HCT116 (cell line): ENCODE results near the gene SMNDC1. TPM values are rescaled to one million over a fixed set of nuclear protein-coding genes. Genes with fewer than 3 reads are reported as not detected.

Experiments used
- ATAC-seq: fragments of 200-7000 bp; cut with Tn5 transposase; 2 replicates; pipeline ENCODE4 v1.9.1; 2020; ENCODE audit warnings: mild to moderate bottlenecking, moderate library complexity
- BruUV-seq: library from RNA; stranded (reverse); fragments of 400-500 nt; replicated peaks from 2 replicates; lab custom pipeline; 2021; lab: Mats Ljungman, UMichigan
- CTCF ChIA-PET: fragments of 300-600 bp; sonication (Branson Sonifier 250); formaldehyde crosslinking; loops from one replicate; lab custom pipeline; 2021; ENCODE audit warnings: antibody characterized with exemption; lab: Charles Lee
- POLR2A ChIA-PET: fragments of 300-600, 350-600 bp; sonication (Branson Sonifier 250); formaldehyde crosslinking; loops from one replicate; lab custom pipeline; 2021; ENCODE audit warnings: antibody characterized with exemption; lab: Charles Lee
- RAD21 ChIA-PET, 2 experiments: fragments of 300-600 bp; sonication (Branson Sonifier 250); formaldehyde crosslinking; loops; one replicate each; lab custom pipeline; 2023; ENCODE audit warnings: low total read pairs in 2 of 2; ENCODE audit not compliant: uncharacterized antibody in 2 of 2, unreplicated experiment in 2 of 2, low non-redundant PET in 1 of 2; lab: Charles Lee
- DNase-seq: peaks from one replicate; pipeline ENCODE4 v3.0.0-alpha.2; 2010; ENCODE audit warnings: low read depth, low spot score
- H2AFZ ChIP-seq: fragments of 200-600 bp; shearing (Covaris generic), sonication (generic); 2 replicates; pipeline ENCODE4 v1.6.1; 2017; ENCODE audit warnings: low read depth, mixed run types, mixed read lengths, antibody characterized with exemption, low read length; ENCODE audit not compliant: poor library complexity, severe bottlenecking
- H3K27ac ChIP-seq: 2 replicates; pipeline ENCODE4 v1.5.1; 2012; ENCODE audit warnings: low read depth, low read length
- H3K27me3 ChIP-seq: fragments of 200-600 bp; sonication (generic); 2 replicates; pipeline ENCODE4 v1.6.1; 2016; ENCODE audit warnings: mixed run types, low read length, mixed read lengths; ENCODE audit not compliant: insufficient read depth
- H3K36me3 ChIP-seq, 2 experiments: fragments of 200-500 bp in 1 of 2; fragments of 200-600 bp in 1 of 2; sonication (Bioruptor generic) in 1 of 2; sonication (generic) in 1 of 2; 2 replicates each; pipeline versions ENCODE4 v1.5.1 to v1.6.1; 2014 to 2016; ENCODE audit warnings: low read length in 2 of 2, inconsistent platforms in 1 of 2, mixed read lengths in 1 of 2, mixed run types in 1 of 2; ENCODE audit not compliant: insufficient read depth in 2 of 2, control insufficient read depth in 1 of 2
- H3K4me1 ChIP-seq, 2 experiments: fragments of 200-600 bp in 1 of 2; sonication (generic) in 1 of 2; 2 replicates each; pipeline versions ENCODE4 v1.5.1 to v1.6.1; 2012 to 2017; ENCODE audit warnings: low read length in 2 of 2, inconsistent platforms in 1 of 2, mild to moderate bottlenecking in 1 of 2, mixed read lengths in 1 of 2, mixed run types in 1 of 2, moderate library complexity in 1 of 2; ENCODE audit not compliant: insufficient read depth in 2 of 2, control insufficient read depth in 1 of 2
- H3K4me2 ChIP-seq: fragments of 200-600 bp; sonication (generic); 2 replicates; pipeline ENCODE4 v1.6.1; 2017; ENCODE audit warnings: mixed run types, low read length, mixed read lengths
- H3K4me3 ChIP-seq, 2 experiments: fragments of 200-600 bp in 1 of 2; sonication (generic) in 1 of 2; replicated peaks in 1 of 2; 2 replicates each; pipeline ENCODE4 v1.5.1; 2011 to 2016; ENCODE audit warnings: low read length in 2 of 2, control low read depth in 1 of 2, low read depth in 1 of 2, mild to moderate bottlenecking in 1 of 2, mixed read lengths in 1 of 2, mixed run types in 1 of 2
- H3K79me2 ChIP-seq: fragments of 200-600 bp; sonication (generic); 2 replicates; pipeline ENCODE4 v1.6.1; 2017; ENCODE audit warnings: mild to moderate bottlenecking, mixed run types, low read length, moderate library complexity, mixed read lengths; ENCODE audit not compliant: insufficient read depth
- H3K9ac ChIP-seq: fragments of 200-600 bp; sonication (generic); 2 replicates; pipeline ENCODE4 v1.6.1; 2016; ENCODE audit warnings: low read length, mixed read lengths
- H3K9me2 ChIP-seq: fragments of 200-600 bp; sonication (generic), shearing (Covaris generic); 2 replicates; pipeline ENCODE4 v1.6.1; 2017; ENCODE audit warnings: mixed run types, mild to moderate bottlenecking, moderate library complexity; ENCODE audit not compliant: insufficient read depth
- H3K9me3 ChIP-seq, 2 experiments: fragments of 200-500 bp in 1 of 2; fragments of 200-600 bp in 1 of 2; sonication (Bioruptor generic) in 1 of 2; sonication (generic) in 1 of 2; 2 replicates each; pipeline ENCODE4 v1.6.1; 2014 to 2017; ENCODE audit warnings: low read length in 2 of 2, mixed read lengths in 2 of 2, inconsistent platforms in 1 of 2, low read depth in 1 of 2, mild to moderate bottlenecking in 1 of 2, mixed run types in 1 of 2, moderate library complexity in 1 of 2; ENCODE audit not compliant: control insufficient read depth in 1 of 2, insufficient read depth in 1 of 2
- H4K20me1 ChIP-seq: fragments of 200-600 bp; sonication (generic), shearing (Covaris generic); 2 replicates; pipeline ENCODE4 v1.6.1; 2017; ENCODE audit warnings: mixed run types, mild to moderate bottlenecking, moderate library complexity; ENCODE audit not compliant: insufficient read depth
- CBX3 ChIP-seq: IDR thresholded peaks from 2 replicates; pipeline ENCODE4 v1.6.1; 2012; ENCODE audit warnings: low read depth
- CEBPB ChIP-seq: IDR thresholded peaks from 2 replicates; pipeline ENCODE4 v1.6.1; 2012; ENCODE audit warnings: low read depth
- CTCF ChIP-seq, 3 experiments: fragments of 200-600 bp in 1 of 3; sonication (generic) in 1 of 3; IDR thresholded peaks in 2 of 3; conservative IDR thresholded peaks in 1 of 3; 2 replicates each; pipeline ENCODE4 v1.5.1; 2012 to 2017; ENCODE audit warnings: low read depth in 2 of 3, low read length in 2 of 3, antibody characterized with exemption in 1 of 3, borderline replicate concordance in 1 of 3, control low read depth in 1 of 3, mild to moderate bottlenecking in 1 of 3, mixed read lengths in 1 of 3, mixed run types in 1 of 3, moderate library complexity in 1 of 3; ENCODE audit not compliant: insufficient read depth in 1 of 3
- EGR1 ChIP-seq: IDR thresholded peaks from 2 replicates; pipeline ENCODE4 v1.6.1; 2012; ENCODE audit warnings: low read depth
- EZH2 ChIP-seq: fragments of 200-600 bp; sonication (generic); IDR thresholded peaks from 2 replicates; pipeline ENCODE4 v1.6.1; 2017; ENCODE audit warnings: antibody characterized with exemption, mixed run types
- EZH2phosphoT487 ChIP-seq: fragments of 200-600 bp; IDR thresholded peaks from 2 replicates; pipeline ENCODE4 v1.6.1; 2018; ENCODE audit warnings: antibody characterized with exemption, borderline replicate concordance
- JUND ChIP-seq: IDR thresholded peaks from 2 replicates; pipeline ENCODE4 v1.6.1; 2012
- MAX ChIP-seq: IDR thresholded peaks from 2 replicates; pipeline ENCODE4 v1.6.1; 2012
- POLR2A ChIP-seq: IDR thresholded peaks from 2 replicates; pipeline ENCODE4 v1.7.0; 2011; ENCODE audit warnings: borderline replicate concordance; ENCODE audit not compliant: insufficient read depth, insufficient read length; ENCODE audit errors: extremely low read depth
- REST ChIP-seq: IDR thresholded peaks from 2 replicates; pipeline ENCODE4 v1.6.1; 2012; ENCODE audit warnings: low read depth
- SIN3A ChIP-seq: IDR thresholded peaks from 2 replicates; pipeline ENCODE4 v1.6.1; 2012; ENCODE audit warnings: low read depth
- SP1 ChIP-seq: IDR thresholded peaks from 2 replicates; pipeline ENCODE4 v1.6.1; 2012; ENCODE audit warnings: low read depth
- SRF ChIP-seq: IDR thresholded peaks from 2 replicates; pipeline ENCODE4 v1.6.1; 2012; ENCODE audit warnings: low read depth
- YY1 ChIP-seq: IDR thresholded peaks from 2 replicates; pipeline ENCODE4 v1.6.1; 2011; ENCODE audit warnings: low read length, low read depth, moderate library complexity, mild to moderate bottlenecking; ENCODE audit not compliant: insufficient replicate concordance; ENCODE audit errors: extremely low read depth
- ZFX ChIP-seq: fragments of 450-650 bp; IDR thresholded peaks from 2 replicates; pipeline ENCODE4 v1.6.1; 2017
- ZNF274 ChIP-seq: fragments of 200-500 bp; sonication (Bioruptor generic); IDR thresholded peaks from 2 replicates; pipeline ENCODE4 v1.6.1; 2014; ENCODE audit warnings: mild to moderate bottlenecking, low read depth, low read length, inconsistent platforms
- intact Hi-C: fragments of 100-400 bp; cut with micrococcal nuclease; formaldehyde crosslinking; loops from 2 replicates; pipeline ENCODE4 v1.10.0; 2022
- total RNA-seq: library from RNA; stranded (reverse); gene quantifications from one replicate; pipeline ENCODE4 v1.2.1, GENCODE V29; 2021; ENCODE audit not compliant: unreplicated experiment

SMNDC1 gene
- total RNA-seq, 1 experiment from 2014 or later, result 61.7 TPM

GRCh38 chr10:110268971-110269370 lies 35.7 kb downstream of the SMNDC1 start (continued):
- TF ChIP-seq YY1, result no peak

GRCh38 chr10:110268442-110268841 lies 36.3 kb downstream of the SMNDC1 start:
- RAD21 ChIA-PET, result interaction anchor here in 1 of 2 experiments (0.7 kb wide), 1 partner anchor 232 kb away, joined by 3 read pairs; no protein-coding TSS in a partner anchor

More at GRCh38 chr10:110268442-110268841, 36.3 kb downstream of the SMNDC1 start:
- CTCF ChIA-PET, result interaction anchor here (1.7 kb wide), 1 partner anchor 135 kb away, joined by 3 read pairs; no protein-coding TSS in a partner anchor
- BruUV-seq, result no TSS peak
- intact Hi-C loops, result no loop called here
- Histone ChIP-seq H3K27me3 (no peaks in the 10 kb centered on the region), H3K4me2 (no peak overlapping the region), H3K79me2 (no peaks in the 10 kb centered on the region), H4K20me1 (no peaks in the 10 kb centered on the region), H3K4me3 (no peak overlapping the region), H2AFZ (no peak overlapping the region), H3K4me1 (no peaks in the 10 kb centered on the region), H3K9ac (no peak overlapping the region), H3K9me3 (no peaks in the 10 kb centered on the region), H3K9me2 (no peaks in the 10 kb centered on the region), H3K36me3 (no peaks in the 10 kb centered on the region), H3K27ac (no peak overlapping the region)
- POLR2A ChIA-PET, result no interaction called here
- no peak for DNase-seq
- no peak for ATAC-seq
- TF ChIP-seq YY1 (no peak), SP1 (no peak), REST (no peak), POLR2A (no peak), CTCF (IDR thresholded peaks at IDR 0.05 in 2 of 3, conservative IDR thresholded peaks at IDR 0.05 in 1 of 3; ENCODE audit: borderline replicate concordance in 1 of 3, insufficient read depth in 1 of 3, low read depth in 2 of 3, low read length in 2 of 3) (no peak), EGR1 (no peak), CEBPB (no peak), MAX (no peak), SRF (no peak), CBX3 (no peak), ZNF274 (no peak), EZH2 (no peak), JUND (no peak), EZH2phosphoT487 (no peak), ZFX (no peak), SIN3A (no peak)
